SJCRH30 (cell line): ENCODE measurements around the gene LTBP1. TPM values are rescaled to one million over a fixed set of nuclear protein-coding genes. Genes with fewer than 3 reads are reported as not detected.

Experiments used
- DNase-seq, 2 experiments: peaks; one replicate each; pipeline ENCODE4 v3.0.0-alpha.2; 2015 to 2020
- H3K27ac ChIP-seq: fragments of 250-450 bp; sonication (Bioruptor Pico); 2 replicates; pipeline ENCODE4 v1.5.1; 2020; ENCODE audit warnings: mild to moderate bottlenecking, moderate library complexity
- H3K27me3 ChIP-seq: fragments of 250-450 bp; sonication (Bioruptor Pico); 2 replicates; pipeline ENCODE4 v1.5.1; 2020; ENCODE audit warnings: mild to moderate bottlenecking, moderate library complexity
- H3K36me3 ChIP-seq: fragments of 250-450 bp; sonication (Bioruptor Pico); 2 replicates; pipeline ENCODE4 v1.5.1; 2020; ENCODE audit warnings: mild to moderate bottlenecking, moderate library complexity
- H3K4me1 ChIP-seq: fragments of 250-450 bp; sonication (Bioruptor Pico); 2 replicates; pipeline ENCODE4 v1.5.1; 2020; ENCODE audit warnings: mild to moderate bottlenecking, moderate library complexity
- H3K4me3 ChIP-seq: fragments of 250-450 bp; sonication (Bioruptor Pico); 2 replicates; pipeline ENCODE4 v1.5.1; 2020; ENCODE audit warnings: mild to moderate bottlenecking, moderate library complexity
- H3K9me3 ChIP-seq: fragments of 250-450 bp; sonication (Bioruptor Pico); replicated peaks from 2 replicates; pipeline ENCODE4 v1.5.1; 2020; ENCODE audit warnings: mild to moderate bottlenecking, moderate library complexity
- total RNA-seq: library from RNA; depleted of rRNA; stranded (reverse); fragments of >200 nt; shearing (Covaris generic); gene quantifications from 2 replicates; pipeline ENCODE4 v1.2.3, GENCODE V29; 2014

Gene LTBP1
- total RNA-seq, 1 experiment from 2014 or later: 63.1 TPM

DNA sequence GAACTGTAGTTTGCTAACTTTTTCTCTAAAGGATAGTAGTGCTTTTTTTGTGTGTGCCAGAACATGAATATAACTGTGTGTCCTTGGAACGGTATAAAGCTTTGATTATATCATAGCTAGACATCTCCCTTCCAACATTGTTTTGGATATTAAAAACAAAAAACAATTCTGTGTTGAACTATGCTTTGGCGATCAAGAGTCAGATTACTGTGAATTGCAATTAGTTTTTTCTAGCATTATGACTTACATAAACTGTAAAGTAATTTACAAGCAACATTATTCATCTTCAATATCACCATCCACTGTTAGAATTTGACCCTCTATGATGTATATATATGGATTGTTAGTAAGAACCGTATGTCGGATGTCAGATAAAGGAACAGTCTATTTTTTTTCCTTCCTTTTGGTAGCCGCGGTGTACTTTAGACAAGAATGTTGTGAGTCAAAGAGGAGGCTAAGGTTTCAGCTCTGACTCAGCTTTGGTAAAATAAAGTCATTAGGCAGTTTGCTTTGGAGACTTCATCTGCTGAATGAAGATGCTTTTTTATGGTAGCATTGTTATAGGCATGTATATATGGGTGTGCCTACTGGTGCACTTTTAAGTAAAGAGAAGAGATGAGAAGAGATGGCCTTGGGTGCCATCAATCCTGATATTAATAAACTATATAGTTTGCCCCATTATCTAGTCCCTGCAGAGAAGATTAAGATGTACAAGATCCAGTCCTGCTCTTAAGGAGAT, 76.4 kb downstream of the LTBP1 start:
- peak in 1 of 2 experiments; percentile 70 for DNase-seq
- Histone ChIP-seq H3K36me3 (peaks cover 4% of the 10 kb centered on the region; the same call in 1 of the 2 replicates), H3K9me3 (0 out of 2 replicates have a peak, but pooled peaks cover 5% of the 10 kb centered on the region), H3K27ac (peak overlapping the region; percentile 18; the same call in 1 of the 2 replicates), H3K27me3 (no peaks in the 10 kb centered on the region), H3K4me3 (peak overlapping the region; percentile 14; the same call in 1 of the 2 replicates), H3K4me1 (peaks cover 11% of the 10 kb centered on the region)

DNA sequence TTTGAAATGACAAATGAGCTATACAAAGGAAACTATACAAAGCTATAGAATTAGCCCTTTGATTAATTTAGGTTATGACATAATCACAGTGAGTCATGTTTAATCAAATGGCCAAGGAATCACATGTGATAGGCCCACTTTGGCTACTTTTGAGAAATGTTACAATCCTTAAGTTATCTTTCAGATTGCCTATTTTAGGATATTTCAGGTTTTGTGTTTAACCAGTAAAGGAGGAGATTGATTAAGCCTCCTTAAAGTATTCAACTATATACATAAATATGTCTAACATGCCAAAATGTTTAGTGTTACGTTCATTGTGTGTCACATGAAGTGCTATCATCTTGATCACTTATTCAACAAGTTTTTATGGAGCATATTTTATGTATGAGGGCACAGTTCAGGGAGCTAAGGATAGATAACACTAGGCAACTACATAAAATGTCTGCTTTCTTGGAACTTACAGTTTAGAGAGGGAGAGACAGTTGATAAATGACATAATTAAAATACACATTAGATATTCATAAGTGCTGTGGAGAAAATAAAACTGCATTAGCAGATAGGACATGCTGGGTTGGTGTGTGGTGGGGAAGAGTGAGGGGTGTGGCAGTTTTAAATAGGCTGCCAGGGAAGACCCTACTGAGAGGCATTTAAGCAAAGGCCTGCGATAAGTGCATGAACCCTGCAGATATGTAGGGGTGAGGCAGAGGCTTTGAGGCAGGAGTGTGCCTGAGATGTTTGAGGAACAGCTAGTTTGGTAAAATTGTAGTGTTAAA, 77.2 kb downstream of the LTBP1 start:
- H3K4me3 ChIP-seq: no peak overlapping the region
- peaks cover 11% of the 10 kb centered on the region for H3K4me1 ChIP-seq
- DNase-seq: no peak
- no peak overlapping the region for H3K27ac ChIP-seq
- H3K36me3 ChIP-seq: peaks cover 4% of the 10 kb centered on the region; the same call in 1 of the 2 replicates
- H3K27me3 ChIP-seq: no peaks in the 10 kb centered on the region
- 0 out of 2 replicates have a peak, but pooled peaks cover 5% of the 10 kb centered on the region for H3K9me3 ChIP-seq

DNA sequence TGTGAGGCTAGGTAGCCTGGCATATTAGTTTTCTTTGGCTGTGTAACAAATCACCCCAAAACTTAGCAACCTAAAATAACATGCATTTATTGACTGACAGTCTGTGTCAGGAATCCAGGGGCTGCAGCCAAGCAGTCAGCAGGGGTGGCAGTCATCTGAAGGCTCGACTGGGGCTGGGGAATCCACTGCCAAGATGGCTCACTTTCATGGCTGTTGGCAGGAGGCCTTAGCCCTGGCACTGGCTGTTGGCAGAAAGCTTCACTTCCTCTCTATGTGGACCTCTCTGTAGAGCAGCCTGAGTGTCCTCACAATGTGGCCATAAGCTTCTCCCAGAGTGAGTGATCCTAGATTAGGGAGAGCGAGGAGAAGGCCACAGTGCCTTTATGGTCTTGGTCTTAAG, 78.0 kb downstream of the LTBP1 start:
- peaks cover 4% of the 10 kb centered on the region; the same call in 1 of the 2 replicates for H3K36me3 ChIP-seq
- no peak overlapping the region for H3K27ac ChIP-seq
- H3K9me3 ChIP-seq: 0 out of 2 replicates have a peak, but pooled peaks cover 5% of the 10 kb centered on the region
- no peak overlapping the region for H3K4me3 ChIP-seq
- peaks cover 11% of the 10 kb centered on the region for H3K4me1 ChIP-seq
- no peaks in the 10 kb centered on the region for H3K27me3 ChIP-seq
- no peak for DNase-seq

DNA sequence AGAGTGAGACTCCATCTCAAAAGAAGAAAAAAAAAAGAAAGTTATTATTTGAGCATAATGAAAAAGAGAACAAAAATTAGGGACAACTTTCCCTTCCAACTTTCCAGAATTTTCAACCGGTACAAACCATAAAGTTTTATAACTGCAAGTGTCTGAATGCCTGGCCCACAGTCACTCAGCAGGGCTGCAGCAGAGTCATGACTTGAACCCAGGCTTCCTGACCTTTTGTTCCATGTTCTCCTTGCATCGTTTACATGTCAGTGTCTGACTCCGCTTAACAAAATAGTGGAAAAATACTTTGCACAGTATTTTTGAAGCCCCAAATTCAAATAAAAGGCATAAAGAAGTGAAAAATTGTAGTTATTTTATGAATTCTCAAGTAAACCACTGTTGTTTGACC, 82.7 kb downstream of the LTBP1 start:
- Histone ChIP-seq H3K4me3 (no peak overlapping the region), H3K36me3 (no peaks in the 10 kb centered on the region), H3K27ac (no peak overlapping the region), H3K27me3 (no peaks in the 10 kb centered on the region), H3K4me1 (0 out of 2 replicates have a peak, but pooled peaks cover 3% of the 10 kb centered on the region), H3K9me3 (0 out of 2 replicates have a peak, but pooled peaks cover 5% of the 10 kb centered on the region)
- DNase-seq: no peak

DNA sequence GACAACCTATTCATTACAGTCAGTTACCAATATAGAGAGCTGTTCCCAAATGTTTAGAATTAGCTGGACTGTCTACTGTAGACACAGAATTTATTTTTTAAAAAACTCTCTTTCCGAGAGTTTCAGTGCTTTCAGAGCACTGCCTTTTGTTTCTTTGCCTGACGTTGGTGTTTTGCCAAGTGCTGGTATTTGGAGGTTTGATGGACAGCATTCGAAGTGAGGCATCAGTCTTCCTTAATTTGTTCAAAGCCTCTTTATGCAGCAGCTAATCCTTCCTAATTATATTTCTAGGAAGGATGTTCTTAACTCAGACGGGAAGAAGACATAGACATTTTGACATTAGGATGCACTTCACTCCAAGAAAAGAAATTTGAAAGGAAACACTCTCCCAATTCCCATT, 83.2 kb downstream of the LTBP1 start:
- DNase-seq: no peak
- H3K27ac ChIP-seq: no peak overlapping the region
- H3K27me3 ChIP-seq: no peaks in the 10 kb centered on the region
- H3K36me3 ChIP-seq: no peaks in the 10 kb centered on the region
- 0 out of 2 replicates have a peak, but pooled peaks cover 5% of the 10 kb centered on the region for H3K9me3 ChIP-seq
- H3K4me3 ChIP-seq: no peak overlapping the region
- H3K4me1 ChIP-seq: 0 out of 2 replicates have a peak, but pooled peaks cover 3% of the 10 kb centered on the region

DNA sequence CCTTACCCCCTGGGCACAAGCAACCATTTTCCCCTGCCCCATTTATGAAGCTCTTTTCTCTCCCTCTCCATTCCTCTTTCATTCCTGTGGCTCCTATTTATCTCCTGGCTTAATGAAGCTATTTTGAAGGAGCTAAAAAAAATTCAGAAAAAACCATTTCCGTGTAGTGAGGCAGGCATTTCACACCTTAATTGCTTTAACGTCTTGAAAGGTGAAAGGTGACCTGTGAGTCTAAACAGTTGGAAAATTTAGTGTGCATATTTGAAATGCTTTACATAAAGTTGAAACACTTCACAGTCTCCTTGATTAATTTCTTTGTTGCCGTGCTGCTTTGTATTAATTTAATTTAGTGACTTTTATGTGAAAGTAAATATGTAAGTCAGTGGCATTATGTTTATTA, 83.6 kb downstream of the LTBP1 start:
- Histone ChIP-seq H3K36me3 (no peaks in the 10 kb centered on the region), H3K4me3 (no peak overlapping the region)
- DNase-seq: no peak

DNA sequence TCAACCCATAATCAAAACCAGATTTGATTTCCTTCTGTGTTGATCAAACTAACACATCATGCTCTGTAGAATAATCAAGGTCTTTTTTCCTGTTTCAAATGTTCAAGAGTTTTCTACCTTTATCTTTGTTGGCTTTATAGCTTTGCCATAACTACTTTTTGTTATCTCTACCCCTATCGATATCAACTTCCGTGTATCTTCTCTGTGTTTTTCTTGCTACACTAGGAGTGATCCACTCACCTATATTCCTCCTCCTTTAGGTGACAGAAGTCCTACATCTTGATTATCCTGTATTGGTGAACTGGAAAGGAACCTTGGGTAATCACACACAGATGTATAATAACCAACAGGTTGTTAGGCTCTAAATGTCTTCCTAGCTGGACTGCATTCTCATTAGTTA, 85.5 kb downstream of the LTBP1 start:
- no peaks in the 10 kb centered on the region for H3K27me3 ChIP-seq
- H3K4me1 ChIP-seq: 0 out of 2 replicates have a peak, but pooled peaks cover 3% of the 10 kb centered on the region
- H3K36me3 ChIP-seq: no peaks in the 10 kb centered on the region

More for the DNA sequence above, 83.6 kb downstream of the LTBP1 start:
- Histone ChIP-seq H3K4me1 (0 out of 2 replicates have a peak, but pooled peaks cover 3% of the 10 kb centered on the region), H3K27ac (no peak overlapping the region), H3K9me3 (0 out of 2 replicates have a peak, but pooled peaks cover 2% of the 10 kb centered on the region), H3K27me3 (no peaks in the 10 kb centered on the region)

DNA sequence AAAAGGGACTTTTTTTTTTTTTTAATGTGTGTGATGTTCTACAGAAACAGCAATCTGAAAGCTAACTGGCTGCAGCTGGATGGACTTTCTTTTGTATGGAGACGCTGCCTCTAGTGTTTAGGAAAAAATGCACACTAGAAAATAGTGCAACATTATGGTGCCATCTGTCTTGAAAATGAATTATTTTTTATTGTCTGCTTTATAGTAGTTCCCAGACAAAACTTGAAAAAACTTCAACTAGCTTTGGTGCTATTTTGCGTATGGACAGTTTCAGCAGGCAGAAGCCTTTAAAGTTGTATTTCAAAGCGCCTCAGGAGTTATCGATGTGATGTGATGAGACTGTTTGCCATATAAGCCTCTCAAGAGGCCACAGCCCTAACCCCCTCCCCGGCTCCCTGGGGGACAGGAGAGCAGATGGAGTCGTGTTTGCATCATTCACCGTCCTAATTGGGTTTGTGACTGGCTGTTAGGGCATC, 86.9 kb downstream of the LTBP1 start:
- DNase-seq: peak; percentile 70 to 75
- peak overlapping the region; percentile 25 for H3K4me3 ChIP-seq
- no peaks in the 10 kb centered on the region for H3K36me3 ChIP-seq
- no peaks in the 10 kb centered on the region for H3K9me3 ChIP-seq
- H3K27ac ChIP-seq: no peak overlapping the region
- no peaks in the 10 kb centered on the region for H3K27me3 ChIP-seq
- H3K4me1 ChIP-seq: 0 out of 2 replicates have a peak, but pooled peaks cover 3% of the 10 kb centered on the region

More for the DNA sequence above, 85.5 kb downstream of the LTBP1 start:
- no peak overlapping the region for H3K27ac ChIP-seq
- no peaks in the 10 kb centered on the region for H3K9me3 ChIP-seq
- H3K4me3 ChIP-seq: no peak overlapping the region
- DNase-seq: no peak

DNA sequence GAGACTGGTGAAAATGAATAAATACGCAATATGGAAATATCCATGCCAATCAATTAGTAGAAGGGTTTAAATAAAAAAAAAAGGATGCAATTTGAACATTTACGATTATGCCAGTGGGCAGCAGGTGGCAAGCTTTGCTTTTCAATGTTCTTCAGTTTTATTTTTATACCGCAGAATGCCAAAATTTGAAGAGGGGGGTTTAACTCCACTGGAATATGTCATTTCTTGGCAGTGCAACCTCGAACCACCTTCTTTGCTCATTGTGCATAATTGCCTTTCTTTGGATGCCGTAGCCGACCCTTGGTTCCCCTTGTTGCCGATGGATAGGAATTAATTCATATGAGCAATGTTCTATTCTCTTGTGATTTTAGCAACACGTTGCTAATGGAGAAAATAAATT, 88.0 kb downstream of the LTBP1 start:
- H3K9me3 ChIP-seq: no peaks in the 10 kb centered on the region
- H3K27me3 ChIP-seq: no peaks in the 10 kb centered on the region
- H3K4me3 ChIP-seq: no peak overlapping the region
- no peak for DNase-seq
- no peaks in the 10 kb centered on the region for H3K36me3 ChIP-seq
- 0 out of 2 replicates have a peak, but pooled peaks cover 3% of the 10 kb centered on the region for H3K4me1 ChIP-seq
- no peak overlapping the region for H3K27ac ChIP-seq

DNA sequence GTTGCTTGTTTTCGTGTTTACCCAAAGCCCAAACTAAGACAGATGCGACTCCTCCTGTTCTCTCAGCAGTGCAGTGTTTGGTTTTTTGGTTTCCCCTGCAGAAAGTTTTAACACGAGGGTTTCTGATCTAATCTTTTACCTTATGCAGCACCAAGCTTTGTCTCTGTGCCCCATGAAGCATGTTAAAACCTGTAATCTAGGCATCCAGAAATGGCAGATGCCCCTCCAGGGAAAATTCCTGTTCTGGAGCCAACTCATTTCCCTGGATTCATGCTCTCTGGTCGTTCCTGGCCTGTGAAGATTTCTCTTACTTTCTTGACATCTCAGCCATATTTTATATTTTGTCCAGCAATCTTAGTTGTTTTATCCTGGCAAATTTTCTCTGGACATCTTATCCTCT, 91.5 kb downstream of the LTBP1 start:
- no peaks in the 10 kb centered on the region for H3K27me3 ChIP-seq
- 0 out of 2 replicates have a peak, but pooled peaks cover 3% of the 10 kb centered on the region for H3K4me1 ChIP-seq
- H3K27ac ChIP-seq: no peak overlapping the region
- DNase-seq: no peak
- H3K9me3 ChIP-seq: no peaks in the 10 kb centered on the region
- H3K4me3 ChIP-seq: no peak overlapping the region
- H3K36me3 ChIP-seq: no peaks in the 10 kb centered on the region

DNA sequence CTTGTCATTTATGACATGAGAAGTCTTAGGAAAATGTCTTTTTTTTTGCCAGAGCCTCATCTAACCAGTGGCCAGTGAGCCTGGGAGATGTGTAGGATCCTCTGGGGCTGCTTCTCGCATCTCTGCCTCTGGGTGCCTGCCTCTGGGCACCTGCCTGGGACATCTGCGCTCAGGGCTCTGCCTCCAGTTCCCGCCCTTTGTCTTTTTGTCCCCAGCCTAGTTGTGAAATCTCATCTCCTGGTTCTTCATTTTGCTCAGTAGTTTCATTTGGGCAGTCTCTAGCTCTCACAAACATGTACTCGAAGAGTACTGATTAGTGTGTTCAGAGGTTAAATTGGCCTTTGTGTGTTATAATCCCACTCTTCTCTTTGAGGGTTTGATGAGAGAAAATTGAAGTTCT, 92.0 kb downstream of the LTBP1 start:
- Histone ChIP-seq H3K4me1 (0 out of 2 replicates have a peak, but pooled peaks cover 1% of the 10 kb centered on the region), H3K9me3 (no peaks in the 10 kb centered on the region), H3K36me3 (no peaks in the 10 kb centered on the region), H3K4me3 (no peak overlapping the region), H3K27me3 (no peaks in the 10 kb centered on the region), H3K27ac (no peak overlapping the region)
- DNase-seq: no peak

DNA sequence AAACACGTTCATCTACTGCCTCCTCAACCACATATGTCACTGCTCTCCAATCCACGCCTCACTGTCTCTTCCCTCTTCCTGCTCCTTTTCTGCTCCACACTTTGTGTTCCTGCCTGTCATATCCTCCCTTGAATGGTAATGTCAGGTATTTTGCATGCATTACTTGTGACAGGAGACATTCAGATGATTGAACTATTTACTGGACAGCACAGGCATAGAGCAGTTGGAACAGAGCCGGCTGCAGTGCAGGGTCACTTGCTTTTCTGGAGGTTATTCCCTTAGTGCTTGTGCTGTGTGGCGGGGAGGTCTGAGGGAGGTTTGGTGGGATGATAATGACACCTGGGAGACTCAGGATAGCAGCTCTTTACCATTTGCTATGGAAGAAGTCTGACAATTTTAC, 93.8 kb downstream of the LTBP1 start:
- H3K4me3 ChIP-seq: no peak overlapping the region
- no peaks in the 10 kb centered on the region for H3K4me1 ChIP-seq
- no peaks in the 10 kb centered on the region for H3K36me3 ChIP-seq
- 0 out of 2 replicates have a peak, but pooled peaks cover 4% of the 10 kb centered on the region for H3K9me3 ChIP-seq
- H3K27ac ChIP-seq: no peak overlapping the region
- DNase-seq: no peak
- no peaks in the 10 kb centered on the region for H3K27me3 ChIP-seq

DNA sequence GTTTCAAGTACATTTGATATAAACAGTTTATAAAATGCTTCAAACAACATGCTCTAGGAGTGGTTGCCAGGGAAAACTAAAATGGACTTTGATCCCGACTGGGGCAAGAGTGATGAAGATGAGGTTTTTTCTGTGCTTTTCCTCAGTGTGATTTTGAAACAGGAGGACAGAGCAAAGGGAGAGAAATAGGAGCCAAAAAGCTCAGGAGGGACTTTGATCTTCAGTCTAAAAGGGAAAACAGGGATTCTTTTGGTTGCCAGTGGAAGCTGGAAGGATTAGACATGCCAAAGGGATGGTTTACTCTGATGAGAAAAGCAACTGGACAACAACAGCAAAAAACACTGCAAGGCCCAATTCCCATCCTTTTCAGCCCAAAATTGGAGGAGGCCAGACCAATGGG, 95.5 kb downstream of the LTBP1 start:
- DNase-seq: no peak
- no peaks in the 10 kb centered on the region for H3K27me3 ChIP-seq
- H3K36me3 ChIP-seq: no peaks in the 10 kb centered on the region
- 0 out of 2 replicates have a peak, but pooled peaks cover 4% of the 10 kb centered on the region for H3K9me3 ChIP-seq
- H3K27ac ChIP-seq: no peak overlapping the region
- no peak overlapping the region for H3K4me3 ChIP-seq
- no peaks in the 10 kb centered on the region for H3K4me1 ChIP-seq

DNA sequence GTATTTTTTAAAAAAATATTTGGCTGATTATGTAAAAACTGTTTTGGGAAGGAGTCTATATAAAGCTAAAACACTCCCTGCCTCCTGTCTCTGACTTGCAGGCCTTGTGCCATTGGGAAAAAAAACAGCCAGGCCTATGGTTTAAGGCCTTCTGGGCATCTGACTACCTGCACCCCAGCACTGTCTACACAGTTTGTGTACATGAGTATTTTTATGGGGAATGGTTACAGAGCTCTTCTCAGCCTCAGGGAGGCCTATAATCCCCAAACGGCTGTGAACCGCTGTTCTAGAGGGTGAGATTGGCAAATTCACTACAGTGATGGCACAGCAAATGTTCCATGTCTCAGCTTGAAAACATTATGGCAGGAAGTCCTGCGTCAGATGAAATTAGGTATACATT, 96.1 kb downstream of the LTBP1 start:
- no peaks in the 10 kb centered on the region for H3K36me3 ChIP-seq
- H3K9me3 ChIP-seq: 0 out of 2 replicates have a peak, but pooled peaks cover 4% of the 10 kb centered on the region
- no peak overlapping the region for H3K27ac ChIP-seq
- no peaks in the 10 kb centered on the region for H3K27me3 ChIP-seq
- no peak overlapping the region for H3K4me3 ChIP-seq
- no peak for DNase-seq
- H3K4me1 ChIP-seq: peaks cover under 1% of the 10 kb centered on the region; the same call in 1 of the 2 replicates
